HepG2 (cell line): ENCODE measurements around the gene GFAP. TPM values are rescaled to one million over a fixed set of nuclear protein-coding genes. Genes with fewer than 3 reads are reported as not detected.

ENCODE experiments used
- AHR ChIP-seq: IDR thresholded peaks from 2 replicates; pipeline ENCODE4 v1.6.1; 2018; ENCODE audit warnings: missing genetic modification reagents, missing compliant biosample characterization
- CEBPG ChIP-seq: IDR thresholded peaks from 2 replicates; pipeline ENCODE4 v1.6.1; 2016
- E2F2 ChIP-seq: sonication (generic); formaldehyde crosslinking; IDR thresholded peaks from 2 replicates; pipeline ENCODE4 v1.4.0; 2020; ENCODE audit warnings: missing genetic modification reagents, borderline replicate concordance
- GMEB1 ChIP-seq: sonication (generic); formaldehyde crosslinking; IDR thresholded peaks from 2 replicates; pipeline ENCODE4 v1.5.1; 2020; ENCODE audit warnings: missing genetic modification reagents, mild to moderate bottlenecking, borderline replicate concordance
- HIVEP1 ChIP-seq: sonication (generic); formaldehyde crosslinking; IDR thresholded peaks from 2 replicates; pipeline ENCODE4 v1.4.0; 2020; ENCODE audit warnings: mild to moderate bottlenecking, missing genetic modification reagents
- KDM2A ChIP-seq: sonication (generic); formaldehyde crosslinking; IDR thresholded peaks from 2 replicates; pipeline ENCODE4 v1.4.0; 2020; ENCODE audit warnings: low read depth, missing genetic modification reagents, borderline replicate concordance
- MXD1 ChIP-seq: sonication (generic); formaldehyde crosslinking; IDR thresholded peaks from 2 replicates; pipeline ENCODE4 v1.4.0; 2020; ENCODE audit warnings: mild to moderate bottlenecking, missing genetic modification reagents
- MYC ChIP-seq: sonication (generic); formaldehyde crosslinking; IDR thresholded peaks from 2 replicates; pipeline ENCODE4 v1.9.0; 2021; ENCODE audit warnings: missing genetic modification reagents, borderline replicate concordance
- POLR2AphosphoS5 ChIP-seq: IDR thresholded peaks from 2 replicates; pipeline ENCODE4 v1.6.1; 2012; ENCODE audit warnings: low read depth, low read length
- RBM39 ChIP-seq: fragments of 200-400 bp; formaldehyde crosslinking; IDR thresholded peaks from one replicate; pipeline ENCODE4 v1.6.1; 2018; ENCODE audit warnings: antibody characterized with exemption, mild to moderate bottlenecking, low read depth, low read length; ENCODE audit not compliant: poor library complexity, severe bottlenecking
- RFX5 ChIP-seq: IDR thresholded peaks from 2 replicates; pipeline ENCODE4 v1.6.1; 2011; ENCODE audit warnings: low read depth, low read length, improper control_type of control experiment
- SMYD3 ChIP-seq: sonication (generic); formaldehyde crosslinking; IDR thresholded peaks from 2 replicates; pipeline ENCODE4 v1.8.1; 2023; ENCODE audit warnings: mild to moderate bottlenecking, missing genetic modification reagents
- TAF1 ChIP-seq: sonication (generic); formaldehyde crosslinking; IDR thresholded peaks from 2 replicates; pipeline ENCODE4 v1.4.0; 2020; ENCODE audit warnings: missing genetic modification reagents
- TBX2 ChIP-seq: sonication (generic); formaldehyde crosslinking; IDR thresholded peaks from 2 replicates; pipeline ENCODE4 v1.5.0; 2020; ENCODE audit warnings: missing genetic modification reagents, mild to moderate bottlenecking, borderline replicate concordance
- TFDP2 ChIP-seq: sonication (generic); formaldehyde crosslinking; IDR thresholded peaks from 2 replicates; pipeline ENCODE4 v1.4.0; 2020; ENCODE audit warnings: missing genetic modification reagents
- TGIF2 ChIP-seq: IDR thresholded peaks from 2 replicates; pipeline ENCODE4 v1.6.1; 2016; ENCODE audit warnings: control low read depth, missing compliant biosample characterization
- TRIM22 ChIP-seq: fragments of 450-650 bp; IDR thresholded peaks from 2 replicates; pipeline ENCODE4 v1.6.1; 2017
- ZBTB33 ChIP-seq: sonication (generic); formaldehyde crosslinking; IDR thresholded peaks from 2 replicates; pipeline ENCODE4 v1.4.0; 2020; ENCODE audit warnings: missing genetic modification reagents
- ZBTB7A ChIP-seq: sonication (generic); formaldehyde crosslinking; IDR thresholded peaks from 2 replicates; pipeline ENCODE4 v1.8.0; 2022; ENCODE audit warnings: mild to moderate bottlenecking, missing genetic modification reagents
- ZNF766 ChIP-seq: sonication (generic); formaldehyde crosslinking; IDR thresholded peaks from 2 replicates; pipeline ENCODE4 v1.5.0; 2020; ENCODE audit warnings: missing genetic modification reagents, borderline replicate concordance
- ZSCAN25 ChIP-seq: sonication (generic); formaldehyde crosslinking; IDR thresholded peaks from 2 replicates; pipeline ENCODE4 v1.8.0; 2022; ENCODE audit warnings: mild to moderate bottlenecking, missing genetic modification reagents
- polyA plus RNA-seq, 8 experiments: library from polyadenylated mRNA; depleted of rRNA in 3 of 8; stranded (reverse) in 7 of 8; unstranded in 1 of 8; fragments of >200 nt; fragmentation: Illumina TruSeq in 4 of 8; extraction: Trizol in 4 of 8; gene quantifications; 2 replicates each; pipeline versions ENCODE4 v1.2.1 to v1.2.3, GENCODE V29; 2011 to 2016; ENCODE audit warnings: low read depth in 4 of 8, missing spikeins in 1 of 8, mixed read lengths in 1 of 8; ENCODE audit not compliant: insufficient read depth in 1 of 8
- total RNA-seq, 5 experiments: library from RNA; depleted of rRNA; stranded (reverse); fragments of >200 nt; fragmentation: Illumina TruSeq; extraction: Trizol; gene quantifications; 2 replicates each; pipeline ENCODE4 v1.2.3, GENCODE V29; 2016; ENCODE audit warnings: low read depth in 1 of 5

Gene GFAP
- total and polyA plus RNA-seq, 2 of the 13 experiments (the other 11 are each of a cell fraction or from before 2014, with no cell fraction given): 0.11 to 0.29 TPM

GRCh38 chr17:44947461-44948314 is 32.4 kb upstream of the GFAP start, which contains the start of gene KIF18B (continued):
- TF ChIP-seq TRIM22: no peak
- peak; percentile 44; the same call in 1 of the 2 replicates for TF ChIP-seq KDM2A
- TF ChIP-seq RFX5: no peak
- TF ChIP-seq ZSCAN25 (CRISPR knock-in tag): peak; percentile 83
- peak; percentile 84 for TF ChIP-seq CEBPG (CRISPR knock-in tag)
- TF ChIP-seq RBM39: no peak
- peak; percentile 80; the same call in 1 of the 2 replicates for TF ChIP-seq ZNF766
- no peak; the same call in 1 of the 2 replicates for TF ChIP-seq AHR (CRISPR knock-in tag)
- TF ChIP-seq POLR2AphosphoS5: peak; percentile 99
- TF ChIP-seq HIVEP1 (CRISPR knock-in tag): peak; percentile 84
- TF ChIP-seq SMYD3 (CRISPR knock-in tag): peak; percentile 52; the same call in 1 of the 2 replicates
- peak; percentile 65; the same call in 1 of the 2 replicates for TF ChIP-seq GMEB1
- TF ChIP-seq ZBTB33 (CRISPR knock-in tag): peak; percentile 71
- peak; percentile 87 for TF ChIP-seq TAF1 (CRISPR knock-in tag)
- peak; percentile 97; the same call in 1 of the 2 replicates for TF ChIP-seq E2F2 (CRISPR knock-in tag)
- peak; percentile 100 for TF ChIP-seq TFDP2
- peak; percentile 32; the same call in 1 of the 2 replicates for TF ChIP-seq MXD1
- peak; percentile 64; the same call in 1 of the 2 replicates for TF ChIP-seq TBX2 (CRISPR knock-in tag)
- 0 out of 2 replicates have a peak, but pooled peaks have one; percentile 25 for TF ChIP-seq ZBTB7A
- TF ChIP-seq TGIF2 (CRISPR knock-in tag): peak; percentile 90
- peak; percentile 91 for TF ChIP-seq MYC (CRISPR knock-in tag)
